Activated naive CD4-positive, alpha-beta T cell treated with anti-CD3 and anti-CD28 coated beads, Interleukin-2, amount 50 U/mL, for 16 hours (primary cell): ENCODE results near the gene WDR59.
"Not testable (repeated sequence)": the region's sequence is repeated elsewhere in the genome, so short reads cannot be mapped to it uniquely, and the experiment has no call there.

Source experiments
- DNase-seq: peaks from one replicate; pipeline ENCODE4 v3.0.0-alpha.2; 2020

WDR59 gene

GRCh38 chr16:74844041-74844980 lies 140.6 kb downstream of the WDR59 start:
- no peak for DNase-seq

DNA sequence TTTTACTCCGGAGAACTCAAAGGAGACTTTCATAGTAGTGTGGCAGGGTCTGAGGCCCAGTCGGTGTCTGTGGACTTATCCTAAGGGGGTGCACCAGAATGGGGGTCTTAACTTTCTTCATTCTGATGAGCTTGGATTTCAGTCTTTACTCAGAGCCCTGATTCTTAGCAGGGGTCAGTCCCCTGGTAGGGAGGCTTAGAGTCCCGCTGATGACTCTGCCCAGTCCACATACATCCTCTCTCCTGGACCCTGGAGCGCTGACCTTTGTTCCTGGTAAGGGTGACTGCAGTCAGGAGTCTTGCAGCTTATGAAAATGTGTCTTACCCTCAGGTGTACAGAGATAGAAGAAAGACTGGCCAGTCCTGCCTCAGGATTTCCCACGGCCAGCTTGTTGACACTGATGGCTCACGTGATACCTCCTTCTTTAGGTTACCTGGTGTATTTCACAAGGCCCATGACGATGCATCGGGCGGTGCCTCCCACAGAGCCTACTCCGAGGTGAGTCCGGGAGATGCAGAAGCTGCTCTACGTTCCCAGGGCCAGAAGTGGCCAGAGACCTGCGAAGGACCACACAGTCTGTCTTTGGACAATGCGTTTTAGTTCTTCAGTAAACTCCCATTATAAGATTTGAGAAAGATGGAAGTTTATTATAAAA lies 141.4 kb downstream of the WDR59 start:
- DNase-seq: not testable (repeated sequence)

DNA sequence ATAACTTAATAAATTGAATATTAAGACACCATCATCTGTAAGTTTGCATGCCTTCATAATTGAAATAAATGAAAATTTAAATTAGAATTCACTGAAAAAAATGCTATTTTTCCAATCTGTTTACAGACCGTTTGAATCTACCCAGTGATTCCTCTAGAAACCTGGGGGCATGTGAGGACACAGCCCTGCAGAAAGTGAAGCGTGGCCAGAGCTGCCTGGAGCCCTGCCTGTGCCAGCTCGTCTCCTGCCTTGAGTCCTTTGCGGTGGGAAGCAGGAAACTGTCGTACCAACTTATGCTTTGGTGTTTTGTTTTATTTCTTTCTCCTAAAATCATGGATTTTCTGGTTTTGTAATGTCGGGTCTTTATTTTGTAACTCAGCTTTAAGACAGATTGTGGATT lies 142.5 kb downstream of the WDR59 start:
- DNase-seq: no peak

DNA sequence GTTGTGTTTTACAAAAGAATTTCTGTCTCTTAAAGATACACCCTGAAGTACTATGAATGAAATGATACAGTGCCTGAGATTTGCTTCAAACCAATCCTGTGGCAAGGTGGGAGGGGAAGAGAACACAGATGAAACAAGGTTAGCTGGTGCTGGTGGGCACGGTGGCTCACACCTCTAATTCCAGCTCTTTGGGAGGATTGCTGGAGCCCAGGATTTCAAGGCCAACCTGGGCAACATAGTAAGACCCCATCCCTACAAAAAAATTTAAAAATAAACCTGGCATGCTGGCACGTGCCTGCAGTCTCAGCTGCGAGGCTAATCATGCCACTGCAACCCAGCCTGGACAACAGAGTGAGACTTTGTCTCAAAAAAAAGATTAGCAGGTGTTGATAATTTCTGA lies 143.0 kb downstream of the WDR59 start:
- no peak for DNase-seq

DNA sequence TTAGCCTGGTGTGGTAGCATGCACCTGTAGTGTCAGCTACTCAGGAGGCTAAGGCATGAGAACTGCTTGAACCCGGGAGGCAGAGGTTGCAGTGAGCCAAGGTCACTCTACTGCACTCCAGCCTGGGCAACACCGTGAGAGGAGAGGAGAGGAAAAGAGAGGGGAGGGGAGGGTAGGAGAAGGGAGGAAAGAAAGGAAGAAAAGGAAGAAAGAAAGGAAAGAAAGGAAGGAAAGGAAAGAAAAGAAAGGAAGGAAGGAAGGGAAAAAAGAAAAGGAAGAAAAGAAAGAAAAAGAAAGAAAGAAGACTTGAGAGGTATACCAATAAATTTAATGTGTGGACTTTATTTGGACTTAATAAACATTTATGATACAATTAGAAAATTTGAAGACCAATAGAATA lies 143.5 kb downstream of the WDR59 start:
- no peak for DNase-seq

DNA sequence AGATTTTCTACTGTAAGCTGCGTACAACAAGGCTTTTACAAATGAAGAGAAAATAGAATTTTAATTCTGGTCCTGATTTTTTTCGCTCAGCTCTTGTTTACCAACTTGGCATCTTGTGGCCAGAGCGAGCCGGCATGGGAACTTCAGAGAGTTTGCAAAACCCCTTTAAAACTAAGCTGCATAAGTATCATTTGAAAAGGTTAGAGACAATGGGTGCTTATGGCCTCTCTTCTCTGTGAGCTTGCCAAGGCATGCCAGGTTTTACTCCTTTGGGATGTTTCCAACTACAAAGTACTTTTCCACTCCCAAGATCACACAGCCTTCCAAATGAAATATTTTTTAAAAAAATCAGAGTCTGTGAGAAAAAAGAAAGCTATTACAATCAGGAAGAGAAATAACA lies 147.9 kb downstream of the WDR59 start:
- DNase-seq: no peak

DNA sequence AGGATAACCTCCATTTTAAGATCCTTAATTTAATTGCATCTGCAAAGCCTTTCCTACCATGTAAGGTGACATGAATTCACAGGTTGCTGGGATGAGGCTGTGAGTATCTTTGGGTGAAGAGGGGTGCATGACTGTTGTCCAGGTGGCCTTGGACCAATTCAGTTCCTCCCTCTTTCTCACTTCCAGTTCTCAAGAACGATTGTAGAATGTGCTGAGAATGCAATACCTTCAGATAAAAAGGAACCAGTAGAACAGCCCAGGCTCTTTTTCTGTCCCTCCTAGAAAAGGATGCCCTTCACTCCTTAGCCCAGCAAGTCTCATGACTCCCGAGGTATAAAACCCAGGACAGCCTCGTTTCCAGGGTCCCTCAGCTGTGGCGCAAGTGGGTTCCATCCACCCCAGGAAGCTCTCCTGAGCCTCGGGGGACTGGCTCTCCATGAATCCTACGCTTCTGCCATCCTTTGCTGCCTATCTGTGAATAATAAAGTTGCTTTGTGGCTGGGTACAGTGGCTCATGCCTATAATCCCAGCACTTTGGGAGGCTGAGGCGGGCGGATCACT lies 148.7 kb downstream of the WDR59 start:
- no peak for DNase-seq

GRCh38 chr16:74832228-74832627 lies 152.7 kb downstream of the WDR59 start:
- DNase-seq: no peak

GRCh38 chr16:74831467-74831866 lies 153.5 kb downstream of the WDR59 start:
- no peak for DNase-seq

DNA sequence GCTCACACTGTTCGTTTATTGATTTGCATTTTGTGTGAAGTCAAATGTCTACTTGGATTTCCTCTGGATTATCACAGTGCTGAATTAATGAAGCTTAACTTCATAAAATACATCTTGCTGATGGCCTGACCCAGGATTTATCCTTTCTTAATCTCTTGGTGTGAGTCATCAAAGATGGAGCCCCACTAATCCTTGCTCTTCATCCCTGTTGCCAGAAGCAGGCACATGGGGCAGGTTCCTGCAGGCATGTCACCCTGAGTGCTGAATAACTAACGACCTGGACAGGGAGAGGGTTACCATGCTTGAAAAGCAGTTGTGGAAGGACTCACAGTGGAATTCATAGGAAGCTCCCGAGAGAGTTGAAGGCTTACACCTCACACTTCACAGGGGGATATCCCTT lies 154.3 kb downstream of the WDR59 start:
- DNase-seq: no peak

DNA sequence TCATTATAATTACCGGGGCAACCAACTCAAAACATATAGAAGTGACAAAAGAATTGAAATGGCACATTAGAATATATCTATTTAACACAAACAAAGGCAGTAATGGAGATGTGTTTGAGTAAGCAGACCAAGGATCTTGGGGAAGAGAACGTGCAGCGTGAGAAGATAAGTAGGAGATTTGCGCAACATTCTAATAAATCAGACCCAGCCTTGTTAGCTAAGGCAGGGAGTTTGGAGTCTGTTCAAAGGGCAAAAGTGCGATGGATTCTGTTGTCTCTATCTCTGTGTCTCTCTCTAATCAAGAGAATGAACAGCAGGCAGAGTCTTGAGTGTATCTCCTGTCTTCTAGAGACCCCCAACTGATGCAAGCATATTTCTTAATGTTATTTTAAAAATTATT lies 155.3 kb downstream of the WDR59 start:
- no peak for DNase-seq

DNA sequence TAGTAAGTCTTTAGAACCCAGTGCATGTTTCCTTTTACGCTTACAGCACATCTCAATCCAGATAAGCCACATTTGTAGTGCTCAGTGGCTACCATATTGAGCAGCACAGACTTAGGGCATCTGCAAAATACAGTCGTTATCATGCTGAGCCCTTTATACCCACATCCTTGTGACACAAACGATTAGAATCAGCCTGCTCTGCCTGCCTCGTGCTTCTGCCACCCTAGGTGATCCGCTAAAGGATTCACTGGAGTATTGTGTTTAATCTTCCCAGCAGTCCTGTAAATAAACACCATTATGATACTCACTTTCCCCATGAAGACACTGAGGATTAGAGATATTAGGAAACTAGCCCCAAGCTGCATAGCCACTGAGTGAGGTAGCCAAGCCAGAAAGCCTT lies 159.0 kb downstream of the WDR59 start:
- DNase-seq: no peak

- no peak for DNase-seq
Measured at GRCh38 chr16:74825016-74825415, 159.9 kb downstream of the WDR59 start.
